WTC11 (cell line): Measurements from ENCODE around the gene FAM163A. TPM values are rescaled to one million over a fixed set of nuclear protein-coding genes. Genes with fewer than 3 reads are reported as not detected.

ENCODE experiments used
- ATAC-seq: fragments of 200-7000 bp; cut with Tn5 transposase; 2 replicates; pipeline ENCODE4 v1.10.0; 2021; ENCODE audit warnings: mild to moderate bottlenecking, moderate library complexity
- CTCF ChIA-PET: fragments of 300-600 bp; sonication (Branson Sonifier 250); formaldehyde crosslinking; loops from one replicate; lab custom pipeline; 2021; ENCODE audit warnings: antibody characterized with exemption; lab: Charles Lee
- POLR2A ChIA-PET: fragments of 350-600 bp; sonication (Branson Sonifier 250); formaldehyde crosslinking; loops from one replicate; lab custom pipeline; 2021; ENCODE audit warnings: antibody characterized with exemption; lab: Charles Lee
- DNase-seq: peaks from one replicate; pipeline ENCODE4 v3.0.0; 2021; ENCODE audit warnings: low spot score
- H3K27ac Mint-ChIP-seq: 2 replicates; pipeline ENCODE4 v1.8.0; 2021; ENCODE audit warnings: mixed read lengths
- H3K27me3 Mint-ChIP-seq: 2 replicates; pipeline ENCODE4 v1.8.0; 2021; ENCODE audit warnings: low read depth, mild to moderate bottlenecking, moderate library complexity, mixed read lengths
- H3K36me3 Mint-ChIP-seq: 2 replicates; pipeline ENCODE4 v1.8.0; 2021; ENCODE audit warnings: mixed read lengths
- H3K4me1 Mint-ChIP-seq: 2 replicates; pipeline ENCODE4 v1.8.0; 2022; ENCODE audit warnings: mixed read lengths
- H3K4me3 Mint-ChIP-seq: 2 replicates; pipeline ENCODE4 v1.8.0; 2021; ENCODE audit warnings: mild to moderate bottlenecking, moderate library complexity, mixed read lengths
- H3K9me3 Mint-ChIP-seq: 2 replicates; pipeline ENCODE4 v1.8.0; 2021; ENCODE audit warnings: mixed read lengths
- ATF3 ChIP-seq: sonication (generic); formaldehyde crosslinking; conservative IDR thresholded peaks from 2 replicates; pipeline ENCODE4 v1.8.1; 2022; ENCODE audit warnings: mild to moderate bottlenecking, missing genetic modification reagents
- CBFB ChIP-seq: sonication (generic); formaldehyde crosslinking; IDR thresholded peaks from 2 replicates; pipeline ENCODE4 v1.8.1; 2022; ENCODE audit warnings: mild to moderate bottlenecking, low read depth, missing genetic modification reagents
- CTCF ChIP-seq: fragments of 200-600 bp; IDR thresholded peaks from 2 replicates; pipeline ENCODE4 v1.8.0; 2022; ENCODE audit warnings: antibody characterized with exemption
- EMX1 ChIP-seq: fragments of 250-450 bp; sonication (Bioruptor Pico); IDR thresholded peaks from 2 replicates; pipeline ENCODE4 v1.8.0; 2021; ENCODE audit warnings: mild to moderate bottlenecking
- ERG ChIP-seq: fragments of 250-450 bp; sonication (Bioruptor Pico); IDR thresholded peaks from 2 replicates; pipeline ENCODE4 v1.8.0; 2021; ENCODE audit warnings: mild to moderate bottlenecking
- ETV6 ChIP-seq: sonication (generic); formaldehyde crosslinking; IDR thresholded peaks from 2 replicates; pipeline ENCODE4 v1.8.1; 2022; ENCODE audit warnings: mild to moderate bottlenecking, missing genetic modification reagents
- MXD4 ChIP-seq: fragments of 250-450 bp; sonication (Bioruptor Pico); IDR thresholded peaks from 2 replicates; pipeline ENCODE4 v1.8.0; 2021; ENCODE audit warnings: mild to moderate bottlenecking, moderate library complexity, borderline replicate concordance
- NFATC4 ChIP-seq: fragments of 250-450 bp; sonication (Bioruptor Pico); IDR thresholded peaks from 2 replicates; pipeline ENCODE4 v1.9.0; 2021; ENCODE audit warnings: mild to moderate bottlenecking
- NR1H2 ChIP-seq: sonication (generic); formaldehyde crosslinking; IDR thresholded peaks from 2 replicates; pipeline ENCODE4 v1.9.0; 2021; ENCODE audit warnings: mild to moderate bottlenecking, moderate library complexity, missing genetic modification reagents
- RORB ChIP-seq: fragments of 250-450 bp; sonication (Bioruptor Pico); IDR thresholded peaks from 2 replicates; pipeline ENCODE4 v1.9.0; 2021; ENCODE audit warnings: mild to moderate bottlenecking
- SMAD4 ChIP-seq: sonication (generic); formaldehyde crosslinking; IDR thresholded peaks from 2 replicates; pipeline ENCODE4 v1.8.0; 2022; ENCODE audit warnings: mild to moderate bottlenecking, missing genetic modification reagents
- SOX15 ChIP-seq: fragments of 250-450 bp; sonication (Bioruptor Pico); IDR thresholded peaks from 2 replicates; pipeline ENCODE4 v1.9.0; 2021; ENCODE audit warnings: mild to moderate bottlenecking
- TEAD1 ChIP-seq: sonication (generic); formaldehyde crosslinking; IDR thresholded peaks from 2 replicates; pipeline ENCODE4 v1.8.0; 2022; ENCODE audit warnings: mild to moderate bottlenecking, missing genetic modification reagents
- ZNF121 ChIP-seq: sonication (generic); formaldehyde crosslinking; IDR thresholded peaks from 2 replicates; pipeline ENCODE4 v1.8.0; 2023; ENCODE audit warnings: missing genetic modification reagents
- ZNF219 ChIP-seq: sonication (generic); formaldehyde crosslinking; IDR thresholded peaks from 2 replicates; pipeline ENCODE4 v1.8.0; 2023; ENCODE audit warnings: missing genetic modification reagents, mild to moderate bottlenecking, borderline replicate concordance
- ZNF396 ChIP-seq: fragments of 250-450 bp; sonication (Bioruptor Pico); IDR thresholded peaks from 2 replicates; pipeline ENCODE4 v1.8.0; 2021; ENCODE audit warnings: mild to moderate bottlenecking, moderate library complexity, borderline replicate concordance
- ZNF512 ChIP-seq: sonication (generic); formaldehyde crosslinking; IDR thresholded peaks from 2 replicates; pipeline ENCODE4 v1.8.1; 2022; ENCODE audit warnings: missing genetic modification reagents, borderline replicate concordance
- ZNF532 ChIP-seq: fragments of 250-450 bp; sonication (Bioruptor Pico); IDR thresholded peaks from 2 replicates; pipeline ENCODE4 v1.9.0; 2021; ENCODE audit warnings: mild to moderate bottlenecking, borderline replicate concordance
- total RNA-seq: library from RNA; stranded (reverse); gene quantifications from 3 replicates; pipeline ENCODE4 v1.2.3, GENCODE V29; 2021
- TF ChIP-seq, protein P1 (sequence below): sonication (generic); formaldehyde crosslinking; IDR thresholded peaks from 2 replicates; pipeline ENCODE4 v1.8.0; 2022; ENCODE audit warnings: mild to moderate bottlenecking, missing genetic modification reagents
- TF ChIP-seq, protein P2 (sequence below): fragments of 250-450 bp; sonication (Bioruptor Pico); conservative IDR thresholded peaks from 2 replicates; pipeline ENCODE4 v1.9.0; 2021; ENCODE audit warnings: mild to moderate bottlenecking

FAM163A gene
- total RNA-seq, 1 experiment from 2014 or later: 0.07 TPM

DNA sequence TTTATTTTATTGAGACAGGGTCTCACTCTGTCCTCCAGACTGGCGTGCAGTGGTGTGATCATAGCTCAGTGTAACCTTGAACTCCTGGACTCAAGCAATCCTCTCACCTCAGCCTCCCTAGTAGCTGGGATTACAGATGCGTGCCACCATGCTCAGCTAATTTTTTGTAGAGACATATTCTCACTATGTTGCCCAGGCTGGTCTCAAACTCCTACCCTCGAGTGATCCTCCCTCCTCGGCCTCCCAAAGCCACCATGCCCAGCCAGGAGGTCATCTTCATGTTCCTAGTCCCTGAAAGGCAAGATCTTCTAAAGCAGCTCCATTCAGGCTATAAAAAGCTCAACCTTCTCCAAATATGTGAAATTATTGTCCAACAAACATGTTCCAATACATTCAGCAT lies 80.6 kb downstream of the FAM163A start (continued):
- TF ChIP-seq MXD4: no peak
- TF ChIP-seq TEAD1: no peak
- TF ChIP-seq, protein P1, sequence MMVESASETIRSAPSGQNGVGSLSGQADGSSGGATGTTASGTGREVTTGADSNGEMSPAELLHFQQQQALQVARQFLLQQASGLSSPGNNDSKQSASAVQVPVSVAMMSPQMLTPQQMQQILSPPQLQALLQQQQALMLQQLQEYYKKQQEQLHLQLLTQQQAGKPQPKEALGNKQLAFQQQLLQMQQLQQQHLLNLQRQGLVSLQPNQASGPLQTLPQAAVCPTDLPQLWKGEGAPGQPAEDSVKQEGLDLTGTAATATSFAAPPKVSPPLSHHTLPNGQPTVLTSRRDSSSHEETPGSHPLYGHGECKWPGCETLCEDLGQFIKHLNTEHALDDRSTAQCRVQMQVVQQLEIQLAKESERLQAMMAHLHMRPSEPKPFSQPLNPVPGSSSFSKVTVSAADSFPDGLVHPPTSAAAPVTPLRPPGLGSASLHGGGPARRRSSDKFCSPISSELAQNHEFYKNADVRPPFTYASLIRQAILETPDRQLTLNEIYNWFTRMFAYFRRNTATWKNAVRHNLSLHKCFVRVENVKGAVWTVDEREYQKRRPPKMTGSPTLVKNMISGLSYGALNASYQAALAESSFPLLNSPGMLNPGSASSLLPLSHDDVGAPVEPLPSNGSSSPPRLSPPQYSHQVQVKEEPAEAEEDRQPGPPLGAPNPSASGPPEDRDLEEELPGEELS (CRISPR knock-in tag): no peak
- no peak for TF ChIP-seq EMX1
- no peak for TF ChIP-seq ZNF219 (CRISPR knock-in tag)
- TF ChIP-seq SOX15 (CRISPR knock-in tag): no peak
- no peak for TF ChIP-seq SMAD4 (CRISPR knock-in tag)
- TF ChIP-seq CTCF: no peak
- TF ChIP-seq ZNF396 (CRISPR knock-in tag): no peak
- TF ChIP-seq ERG: no peak
- no peak for TF ChIP-seq CBFB
- TF ChIP-seq ATF3 (CRISPR knock-in tag): no peak

DNA sequence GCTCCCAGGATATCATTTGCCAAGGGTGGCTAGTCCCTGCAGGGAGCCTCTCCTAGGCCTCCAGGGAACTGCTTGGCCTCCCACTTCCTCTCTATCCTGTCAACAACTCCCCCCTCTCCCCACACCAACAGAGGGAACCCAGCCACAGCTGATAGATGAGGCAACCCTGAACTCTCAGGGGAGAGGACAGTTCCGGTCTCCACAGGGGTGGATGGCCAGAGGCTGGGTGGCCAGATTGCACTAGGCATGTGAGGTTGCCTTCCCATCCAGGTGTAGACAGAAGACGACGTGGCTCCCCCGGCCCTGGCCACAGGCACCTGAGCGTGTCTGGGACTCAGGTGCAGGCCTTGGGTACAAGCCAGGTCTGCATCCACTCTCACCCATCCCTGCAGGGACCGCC lies 81.2 kb downstream of the FAM163A start:
- Mint-ChIP-seq H3K36me3 (no peaks in the 10 kb centered on the region), H3K27ac (no peak overlapping the region), H3K4me3 (no peak overlapping the region), H3K27me3 (no peaks in the 10 kb centered on the region; the same call in none of the 2 replicates), H3K4me1 (peaks cover 13% of the 10 kb centered on the region), H3K9me3 (no peaks in the 10 kb centered on the region)
- ATAC-seq (no peak; the same call in 1 of the 2 replicates), DNase-seq (no peak)
- CTCF ChIA-PET: interaction anchor here (2.3 to 4.4 kb wide), 2 partner anchors 10 to 15 kb away, joined by 5 to 37 read pairs; no protein-coding TSS in a partner anchor
- POLR2A ChIA-PET: no interaction called here
- no peak for TF ChIP-seq NFATC4
- TF ChIP-seq ETV6: no peak
- no peak for TF ChIP-seq NR1H2
- TF ChIP-seq ZNF512: no peak
- TF ChIP-seq, protein P2, sequence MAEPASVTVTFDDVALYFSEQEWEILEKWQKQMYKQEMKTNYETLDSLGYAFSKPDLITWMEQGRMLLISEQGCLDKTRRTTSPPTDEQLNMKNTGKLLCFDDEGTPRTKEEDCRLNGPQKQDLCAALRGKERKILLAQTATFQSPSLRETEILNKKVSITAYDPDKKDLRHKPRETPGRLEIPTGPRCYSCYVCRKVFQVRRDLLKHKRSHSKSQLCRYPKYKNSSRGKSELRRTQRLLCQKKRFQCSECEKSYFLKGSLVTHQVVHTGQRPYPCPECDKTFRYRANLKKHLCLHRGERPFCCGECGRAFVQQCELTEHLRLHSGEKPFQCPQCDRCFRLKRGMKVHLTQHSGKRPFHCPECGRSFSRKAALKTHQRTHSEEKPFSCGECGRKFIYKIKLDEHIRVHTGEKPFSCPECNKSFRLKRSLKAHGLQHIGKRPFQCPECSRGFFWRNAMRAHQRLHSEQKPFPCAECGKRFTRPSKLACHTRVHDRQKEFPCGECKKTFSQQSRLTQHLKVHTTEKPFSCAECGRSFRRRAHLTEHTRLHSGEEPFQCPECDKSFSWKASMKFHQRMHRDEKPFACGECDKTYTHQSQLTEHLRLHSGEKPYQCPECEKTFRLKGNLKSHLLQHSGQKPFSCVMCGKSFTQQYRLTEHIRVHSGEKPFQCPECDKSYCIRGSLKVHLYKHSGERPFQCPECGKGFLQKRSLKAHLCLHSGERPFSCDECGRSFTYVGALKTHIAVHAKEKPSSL (CRISPR knock-in tag): no peak
- no peak for TF ChIP-seq ZNF121 (CRISPR knock-in tag)
- TF ChIP-seq CTCF: no peak
- TF ChIP-seq ZNF532 (CRISPR knock-in tag): no peak
- TF ChIP-seq TEAD1: no peak
- TF ChIP-seq RORB: no peak
